Measurements from ENCODE around the gene NUPR2. TPM values are rescaled to one million over a fixed set of nuclear protein-coding genes. Genes with fewer than 3 reads are reported as not detected.
"Not testable (repeated sequence)": the region's sequence is repeated elsewhere in the genome, so short reads cannot be mapped to it uniquely, and the experiment has no call there.

NUPR2 gene
- total RNA-seq, 2 donors from 2014 or later = 0.60 TPM; not detected in 1

DNA sequence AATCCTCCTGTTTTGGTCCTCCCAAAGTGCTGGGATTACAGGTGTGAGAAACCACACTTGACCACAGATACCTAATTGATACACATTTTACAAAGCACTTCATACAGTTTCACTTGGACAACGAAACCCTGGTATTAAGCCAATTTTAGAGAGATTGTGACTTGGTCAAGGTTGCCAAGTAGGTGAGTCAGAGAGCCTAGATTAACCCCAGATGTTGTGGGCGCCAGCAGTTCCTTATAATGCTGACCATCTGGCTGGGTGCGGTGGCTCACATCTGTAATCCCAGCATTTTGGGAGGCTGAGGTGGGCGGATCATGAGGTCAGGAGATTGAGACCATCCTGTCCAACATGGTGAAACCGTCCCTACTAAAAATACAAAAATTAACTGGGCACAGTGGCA, 18.5 kb downstream of the NUPR2 start:
- Mint-ChIP-seq H3K27ac (no peak overlapping the region), H3K36me3 (peaks cover 9 to 11% of the 10 kb centered on the region in 2 donors), H3K9me3 (no peaks in the 10 kb centered on the region)
- ATAC-seq (peak in 1 of 2 donors; percentile 32), DNase-seq (ENCODE audit: low spot score in 2 of 2) (no peak)

DNA sequence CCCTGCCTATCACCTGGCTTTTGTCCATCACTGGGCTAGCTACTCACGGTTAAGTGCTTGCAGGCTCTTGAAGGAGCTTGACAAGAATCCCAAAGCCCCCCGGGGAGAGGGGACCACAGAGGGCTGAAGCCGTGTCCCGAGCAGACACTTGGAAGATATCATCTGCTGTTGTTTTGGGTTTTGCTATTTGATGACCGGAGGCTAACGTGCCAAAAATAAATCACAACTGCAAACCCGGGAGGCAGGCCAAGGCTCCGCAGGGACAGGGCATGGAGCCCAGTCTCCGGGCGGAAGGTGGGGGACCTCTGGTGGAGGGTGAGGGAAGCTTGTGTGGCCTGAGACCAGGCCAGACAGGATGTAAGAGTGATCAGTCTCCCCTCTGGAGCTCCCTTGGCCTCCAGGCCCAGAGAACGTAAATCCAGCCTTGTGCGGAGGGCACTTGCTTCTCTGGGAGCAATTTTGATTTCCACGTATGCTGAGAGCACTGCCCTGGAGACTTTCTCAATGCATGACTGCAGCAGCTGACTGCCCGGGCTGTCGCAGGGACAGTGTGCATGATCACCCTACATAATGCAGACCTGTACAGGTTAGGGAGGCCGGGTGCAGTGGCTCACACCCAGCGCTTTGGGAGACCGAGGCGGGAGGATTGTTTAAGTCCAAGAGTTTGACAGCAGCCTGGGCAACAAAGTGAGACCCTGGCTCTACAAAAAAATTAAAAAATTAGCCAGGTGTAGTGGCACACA, 23.3 kb downstream of the NUPR2 start, which contains the start of gene PHKG1:
PHKG1 (minus strand) TSS at position 164 of the 743 bp plus-strand sequence. CDS start 4,011 bp downstream, outside the sequence.
- Mint-ChIP-seq H3K27ac (no peak within 1 kb of the TSS), H3K9me3 (no peaks in the 10 kb centered on the region), H3K36me3 (no peaks in the 10 kb centered on the region)
- no peak for DNase-seq (ENCODE audit: low spot score in 2 of 2)
- ATAC-seq = peak; percentile 21 to 33

DNA sequence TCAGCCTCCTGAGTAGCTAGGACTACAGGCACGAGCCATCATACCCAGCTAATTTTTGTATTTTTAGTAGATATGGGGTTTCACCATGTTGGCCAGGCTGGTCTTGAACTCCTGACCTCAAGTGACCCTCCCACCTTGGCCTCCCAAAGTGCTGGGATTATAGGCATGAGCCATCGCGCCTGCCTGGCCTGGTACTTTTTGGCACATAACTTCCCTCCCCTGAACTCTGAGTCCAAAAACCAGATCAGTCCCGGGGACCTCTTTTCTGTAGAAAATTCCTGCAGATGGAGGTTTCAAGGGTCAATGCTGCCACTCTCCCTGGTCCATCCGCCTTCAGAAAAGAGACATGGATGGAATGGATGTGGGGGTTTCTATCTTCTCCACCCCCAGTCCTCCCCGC, 23.8 kb downstream of the NUPR2 start:
- not testable (repeated sequence) for ATAC-seq; DNase-seq (ENCODE audit: low spot score in 2 of 2); H3K9me3 Mint-ChIP-seq; H3K27ac Mint-ChIP-seq; H3K36me3 Mint-ChIP-seq

DNA sequence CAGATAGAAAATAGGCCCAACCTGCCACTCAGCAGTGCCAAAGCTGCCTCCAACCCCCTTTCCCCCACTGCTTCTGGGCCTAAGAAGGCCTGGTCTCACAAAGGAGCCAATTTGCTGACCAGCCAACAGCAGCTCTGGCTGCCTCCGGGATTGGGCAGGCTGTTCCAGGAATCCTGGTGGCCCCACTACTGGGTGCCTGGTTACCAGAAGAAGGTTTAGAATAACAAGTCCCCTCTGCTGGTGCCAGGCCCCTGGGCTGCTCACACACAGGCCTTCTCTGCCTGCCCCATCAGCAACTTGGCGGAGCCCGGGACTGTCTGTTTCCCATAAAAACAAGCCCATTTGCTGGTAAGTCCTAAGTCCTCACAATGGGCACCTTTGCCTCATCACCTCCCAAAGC, 24.6 kb downstream of the NUPR2 start:
- H3K27ac Mint-ChIP-seq = no peak overlapping the region

DNA sequence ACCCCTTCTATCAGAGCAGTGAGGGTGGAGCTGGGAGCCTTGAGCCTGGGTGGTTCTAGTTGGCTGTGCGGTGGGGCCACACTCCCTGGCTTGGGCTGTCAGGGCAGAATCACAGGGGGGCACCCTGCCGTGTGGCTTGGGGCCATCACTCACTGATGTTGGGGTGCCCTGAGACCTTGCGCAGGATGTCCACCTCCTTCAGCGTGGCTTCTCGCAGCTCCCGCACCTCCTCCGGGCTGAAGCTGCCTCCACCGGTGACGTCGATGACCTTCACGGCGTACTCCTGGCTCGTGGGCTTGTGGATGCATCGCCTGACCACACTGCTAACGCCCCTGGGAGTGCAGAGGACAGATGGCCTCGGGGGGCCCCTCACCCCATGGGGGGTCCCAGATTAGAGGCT, 28.8 kb downstream of the NUPR2 start:
- Mint-ChIP-seq H3K27ac (no peak overlapping the region), H3K9me3 (no peaks in the 10 kb centered on the region), H3K36me3 (no peaks in the 10 kb centered on the region)
- no peak for ATAC-seq
- no peak for DNase-seq (ENCODE audit: low spot score in 2 of 2)

More for the DNA sequence above, 24.6 kb downstream of the NUPR2 start:
- ATAC-seq (peak in 1 of 2 donors; percentile 16), DNase-seq (ENCODE audit: low spot score in 2 of 2) (no peak)
- H3K36me3 Mint-ChIP-seq = no peaks in the 10 kb centered on the region
- H3K9me3 Mint-ChIP-seq = no peaks in the 10 kb centered on the region

DNA sequence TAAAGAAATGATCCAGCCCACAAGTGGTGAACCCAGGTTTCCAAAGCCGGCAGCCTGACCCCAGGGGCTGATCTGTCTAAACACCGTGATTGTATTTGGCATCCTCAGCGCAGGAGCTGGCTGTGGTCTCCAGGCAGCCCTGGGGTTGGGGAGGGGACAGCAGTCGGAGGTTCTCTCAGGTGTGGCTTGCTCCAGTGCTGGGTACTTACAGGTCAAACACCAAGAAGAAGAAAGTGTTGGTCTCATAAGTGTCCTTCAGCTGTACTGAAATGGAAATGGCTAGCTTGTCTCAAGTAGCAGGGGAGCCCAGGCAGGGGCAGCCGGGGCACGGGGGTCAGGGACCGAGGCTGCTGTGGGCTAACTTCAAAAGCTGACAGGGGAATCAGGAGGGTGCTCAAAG, 29.5 kb downstream of the NUPR2 start:
- Mint-ChIP-seq H3K27ac (peak overlapping the region in 1 of 2 donors; percentile 36), H3K9me3 (no peaks in the 10 kb centered on the region), H3K36me3 (no peaks in the 10 kb centered on the region)
- ATAC-seq = no peak
- DNase-seq (ENCODE audit: low spot score in 2 of 2) = no peak

DNA sequence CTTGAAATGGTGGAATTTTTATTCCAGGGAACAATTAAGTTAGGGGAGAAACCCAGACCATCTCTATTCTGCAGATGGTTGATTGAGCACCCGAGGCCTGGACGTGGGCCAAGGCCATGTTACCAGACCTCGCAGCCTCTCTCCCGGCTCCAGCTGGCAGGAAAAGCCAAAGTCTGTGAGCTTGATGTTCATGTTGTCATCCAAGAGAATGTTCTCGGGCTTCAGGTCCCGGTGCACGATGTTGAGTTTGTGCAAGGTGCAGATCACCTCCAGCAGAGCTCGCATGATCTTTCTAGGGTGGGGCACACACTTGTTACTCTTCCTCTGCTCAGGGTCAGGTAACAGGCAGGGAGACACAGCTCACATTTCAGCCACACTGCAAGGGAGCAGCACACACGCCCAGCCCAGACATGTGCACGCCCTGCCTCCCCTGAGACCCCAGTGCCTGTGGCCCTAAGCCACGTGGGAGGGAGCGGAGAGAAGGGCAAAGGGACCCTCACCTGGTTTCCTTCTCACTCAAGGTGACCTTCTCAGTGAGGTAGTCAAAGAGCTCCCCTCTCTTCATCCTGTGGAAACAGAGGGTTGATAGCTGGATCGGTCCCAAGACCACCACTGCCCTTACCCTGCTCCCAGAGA, 32.9 kb downstream of the NUPR2 start:
- Mint-ChIP-seq H3K9me3 (no peaks in the 10 kb centered on the region), H3K27ac (peak overlapping the region; percentile 13 to 36), H3K36me3 (peaks cover 0 to 5% of the 10 kb centered on the region in 2 donors)
- ATAC-seq (no peak), DNase-seq (ENCODE audit: low spot score in 2 of 2) (no peak)

DNA sequence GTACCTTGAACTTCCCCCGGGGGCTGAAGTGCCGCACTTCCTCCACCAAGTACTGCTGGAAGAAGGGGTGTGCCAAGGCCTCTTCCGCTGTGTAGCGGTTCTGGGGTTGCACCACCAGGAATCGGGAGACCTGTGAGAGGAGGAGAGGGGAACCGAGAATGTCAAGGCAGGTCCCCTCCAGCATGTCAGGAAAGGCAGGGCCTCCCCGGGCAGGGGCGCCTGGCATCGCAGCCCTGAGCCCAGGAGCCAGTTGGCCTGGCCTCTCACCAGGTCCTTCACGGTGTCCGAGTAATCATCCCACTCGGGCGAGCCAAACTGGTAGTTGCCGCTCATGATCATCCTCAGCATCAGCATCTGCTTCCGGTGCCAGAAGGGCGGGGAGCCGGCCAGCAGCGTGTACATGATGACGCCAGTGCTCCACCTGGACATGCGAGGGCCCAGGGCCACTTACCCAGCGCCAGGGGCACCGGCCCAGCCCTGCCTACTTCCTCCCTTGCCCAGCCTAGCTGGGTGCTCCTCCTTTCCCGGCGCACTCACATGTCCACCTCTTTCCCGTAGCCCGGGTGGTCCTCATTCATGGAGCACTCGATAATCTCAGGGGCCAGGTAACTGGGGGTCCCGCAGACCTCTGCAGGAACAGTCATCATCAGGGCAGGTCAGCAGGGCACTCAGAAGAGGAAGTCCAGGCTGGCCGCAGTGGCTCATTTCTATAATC, 34.4 kb downstream of the NUPR2 start:
- Mint-ChIP-seq H3K36me3 (peaks cover 0 to 5% of the 10 kb centered on the region in 2 donors), H3K9me3 (no peaks in the 10 kb centered on the region), H3K27ac (peak overlapping the region in 1 of 2 donors; percentile 67)
- no peak for DNase-seq (ENCODE audit: low spot score in 2 of 2)
- ATAC-seq = no peak

DNA sequence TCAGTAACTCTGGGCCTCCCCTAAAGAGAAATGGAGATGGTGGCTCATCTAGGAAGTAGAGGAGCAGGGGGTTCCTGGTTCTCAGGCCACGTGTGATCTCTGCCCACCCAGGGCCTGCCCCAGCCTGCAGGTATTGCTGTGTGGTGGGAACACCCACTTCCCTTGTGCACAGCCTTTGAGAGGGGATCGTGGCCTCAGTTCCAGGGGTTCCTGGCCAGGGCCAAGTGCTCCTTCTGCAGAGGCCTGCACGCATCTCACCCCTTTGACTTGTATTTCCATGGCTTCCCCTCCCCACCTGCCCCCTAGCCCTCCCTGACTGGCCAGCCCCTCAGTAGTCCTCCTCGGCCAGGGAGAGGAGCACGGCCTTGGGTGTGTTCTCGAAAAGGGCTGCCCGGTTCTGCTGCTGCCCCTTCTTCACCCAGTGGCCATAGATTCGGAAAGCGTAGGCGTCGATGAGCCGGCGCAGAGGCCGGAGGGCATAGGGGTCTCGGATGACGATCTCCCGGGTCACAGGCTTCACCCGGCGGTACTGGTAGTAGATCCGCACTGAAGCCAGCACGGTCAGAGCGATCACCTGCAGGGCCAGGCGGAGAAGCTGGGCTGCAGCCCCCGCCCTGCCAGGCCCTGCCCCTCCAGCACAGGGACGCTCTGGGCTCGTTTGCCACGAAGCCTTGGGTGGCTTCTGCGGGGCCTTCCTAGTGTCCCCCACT, 35.3 kb downstream of the NUPR2 start:
- ATAC-seq; DNase-seq (ENCODE audit: low spot score in 2 of 2); H3K36me3 Mint-ChIP-seq; H3K9me3 Mint-ChIP-seq: not testable (repeated sequence)
- peak overlapping the region; percentile 44 to 67 for H3K27ac Mint-ChIP-seq

DNA sequence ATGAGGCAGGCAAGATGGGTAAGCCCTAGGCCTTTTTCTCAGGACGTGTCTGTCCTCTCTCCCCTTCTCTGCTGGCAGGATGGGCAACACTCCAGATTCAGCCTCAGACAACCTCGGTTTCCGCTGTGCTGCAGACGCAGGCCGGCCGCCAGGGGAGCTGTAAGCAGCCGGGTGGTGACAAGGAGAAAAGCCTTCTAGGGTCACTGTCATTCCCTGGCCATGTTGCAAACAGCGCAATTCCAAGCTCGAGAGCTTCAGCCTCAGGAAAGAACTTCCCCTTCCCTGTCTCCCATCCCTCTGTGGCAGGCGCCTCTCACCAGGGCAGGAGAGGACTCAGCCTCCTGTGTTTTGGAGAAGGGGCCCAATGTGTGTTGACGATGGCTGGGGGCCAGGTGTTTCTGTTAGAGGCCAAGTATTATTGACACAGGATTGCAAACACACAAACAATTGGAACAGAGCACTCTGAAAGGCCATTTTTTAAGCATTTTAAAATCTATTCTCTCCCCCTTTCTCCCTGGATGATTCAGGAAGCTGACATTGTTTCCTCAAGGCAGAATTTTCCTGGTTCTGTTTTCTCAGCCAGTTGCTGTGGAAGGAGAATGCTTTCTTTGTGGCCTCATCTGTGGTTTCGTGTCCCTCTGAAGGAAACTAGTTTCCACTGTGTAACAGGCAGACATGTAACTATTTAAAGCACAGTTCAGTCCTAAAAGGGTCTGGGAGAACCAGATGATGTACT, 36.6 kb downstream of the NUPR2 start:
- Mint-ChIP-seq H3K9me3 (no peaks in the 10 kb centered on the region), H3K36me3 (peaks cover 0 to 5% of the 10 kb centered on the region in 2 donors), H3K27ac (peak overlapping the region; percentile 66 to 84)
- no peak for ATAC-seq
- DNase-seq (ENCODE audit: low spot score in 2 of 2) = peak in 1 of 2 donors; percentile 40

DNA sequence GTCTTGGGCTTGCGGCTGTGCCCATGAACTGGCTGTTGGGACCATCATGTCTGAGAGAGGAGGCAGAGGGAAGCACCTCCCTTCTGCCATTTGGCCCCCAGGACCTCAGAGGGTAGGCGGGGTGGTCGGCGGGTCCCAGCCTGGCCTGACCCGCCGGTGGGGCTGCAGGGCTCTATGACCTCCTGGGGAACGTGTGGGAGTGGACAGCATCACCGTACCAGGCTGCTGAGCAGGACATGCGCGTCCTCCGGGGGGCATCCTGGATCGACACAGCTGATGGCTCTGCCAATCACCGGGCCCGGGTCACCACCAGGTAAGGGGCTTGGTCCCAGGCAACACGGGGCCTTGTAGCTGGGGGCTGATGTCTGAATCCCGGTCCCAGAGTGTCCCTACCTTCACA, 38.0 kb downstream of the NUPR2 start:
- ATAC-seq (no peak), DNase-seq (ENCODE audit: low spot score in 2 of 2) (peak in 1 of 2 donors; percentile 47)
- Mint-ChIP-seq H3K36me3 (peaks cover 0 to 5% of the 10 kb centered on the region in 2 donors), H3K9me3 (no peaks in the 10 kb centered on the region), H3K27ac (peak overlapping the region in 1 of 2 donors; percentile 84)

DNA sequence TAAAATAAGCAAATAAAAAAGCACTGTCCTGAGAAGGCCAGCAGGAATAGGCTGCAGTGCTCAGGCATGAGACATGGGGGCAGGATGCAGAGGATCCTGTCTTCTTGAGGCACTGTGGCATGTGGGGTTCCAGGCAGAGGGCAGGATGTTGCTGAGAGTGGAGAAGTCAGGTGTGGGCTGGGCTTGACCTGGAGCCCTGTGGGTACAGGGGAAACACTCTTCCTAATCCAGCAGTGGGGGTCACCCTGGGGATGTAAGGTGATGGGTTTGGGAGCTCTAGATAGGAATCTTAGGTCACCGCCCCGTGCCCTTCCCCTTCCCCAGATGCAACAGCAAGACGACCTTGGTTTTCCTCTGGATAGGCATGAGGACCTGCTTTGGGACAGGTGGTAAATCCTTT, 38.5 kb downstream of the NUPR2 start:
- ATAC-seq (no peak), DNase-seq (ENCODE audit: low spot score in 2 of 2) (peak in 1 of 2 donors; percentile 39)
- Mint-ChIP-seq H3K9me3 (no peaks in the 10 kb centered on the region), H3K27ac (no peak overlapping the region), H3K36me3 (peaks cover 0 to 5% of the 10 kb centered on the region in 2 donors)

DNA sequence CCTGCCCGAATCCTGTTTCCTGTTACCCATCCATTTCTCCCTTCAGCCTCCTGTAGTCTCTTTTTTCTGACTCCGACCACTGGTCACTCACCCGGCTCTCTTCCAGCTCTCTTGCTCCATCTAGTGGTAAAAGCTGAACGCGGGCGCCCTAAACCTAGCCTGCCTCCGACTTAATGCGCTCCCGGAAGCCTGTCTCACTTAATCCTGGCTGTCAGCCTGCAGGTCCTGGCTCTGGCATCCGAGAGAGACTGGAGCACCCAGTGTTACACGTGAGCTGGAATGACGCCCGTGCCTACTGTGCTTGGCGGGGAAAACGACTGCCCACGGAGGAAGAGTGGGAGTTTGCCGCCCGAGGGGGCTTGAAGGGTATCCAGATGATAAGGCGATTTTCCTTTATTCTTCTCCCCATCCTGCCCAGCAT, 41.8 kb downstream of the NUPR2 start:
- H3K36me3 Mint-ChIP-seq = peaks cover 2 to 7% of the 10 kb centered on the region in 2 donors
- H3K9me3 Mint-ChIP-seq = no peaks in the 10 kb centered on the region
- DNase-seq (ENCODE audit: low spot score in 2 of 2) (peak; percentile 65 to 81), ATAC-seq (peak; percentile 87 to 89)
- peak overlapping the region; percentile 2 to 20 for H3K27ac Mint-ChIP-seq

DNA sequence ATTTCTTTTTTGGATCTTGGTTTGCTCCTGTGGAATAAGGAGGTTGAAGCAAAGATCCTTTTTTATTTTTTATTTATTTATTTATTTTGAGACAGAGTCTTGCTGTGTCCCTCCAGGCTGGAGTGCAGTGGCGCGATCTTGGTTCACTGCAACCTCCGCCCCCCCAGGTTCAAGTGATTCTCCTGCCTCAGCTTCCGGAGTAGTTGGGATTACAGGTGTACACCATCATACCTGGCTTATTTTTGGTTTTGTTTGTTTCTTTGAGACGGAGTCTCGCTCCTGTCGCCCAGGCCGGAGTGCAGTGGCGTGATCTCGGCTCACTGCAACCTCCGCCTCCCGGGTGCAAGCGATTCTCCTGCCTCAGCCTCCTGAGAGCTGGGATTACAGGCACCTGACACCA, 49.8 kb downstream of the NUPR2 start:
- not testable (repeated sequence) for ATAC-seq, H3K9me3 Mint-ChIP-seq, H3K27ac Mint-ChIP-seq
- peak in 1 of 2 donors; percentile 33 for DNase-seq (ENCODE audit: low spot score in 2 of 2)
- H3K36me3 Mint-ChIP-seq = peaks cover 17 to 38% of the 10 kb centered on the region in 2 donors
